ENCODE measurements around the gene PRKAG3.

Gene PRKAG3

GRCh38 chr2:218837495-218837894 lies 5.9 kb upstream of the PRKAG3 start:
- DNase-seq, result no peak

DNA sequence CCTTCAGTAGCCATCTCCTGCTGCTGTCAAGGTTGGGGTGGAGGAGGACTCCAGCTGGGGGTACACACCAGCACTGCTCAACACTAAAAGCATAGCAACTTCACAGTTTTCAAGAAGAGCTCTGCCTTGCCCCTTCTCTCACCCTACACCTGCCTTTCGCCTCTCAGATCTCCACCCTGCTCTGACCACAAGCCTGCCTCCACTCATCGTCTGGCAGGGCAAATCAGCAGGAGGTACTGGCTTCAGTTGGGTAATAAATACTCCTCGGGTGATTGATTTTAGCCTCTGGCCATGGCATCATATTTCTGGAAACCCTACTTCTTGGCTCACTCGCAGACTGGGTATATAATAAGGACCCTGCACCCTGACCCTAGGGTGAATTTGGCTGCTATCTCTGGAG lies 3.1 kb upstream of the PRKAG3 start:
- DNase-seq, result no peak

GRCh38 chr2:218833023-218833609 lies 1.5 kb upstream of the PRKAG3 start:
- no peak for DNase-seq

DNA sequence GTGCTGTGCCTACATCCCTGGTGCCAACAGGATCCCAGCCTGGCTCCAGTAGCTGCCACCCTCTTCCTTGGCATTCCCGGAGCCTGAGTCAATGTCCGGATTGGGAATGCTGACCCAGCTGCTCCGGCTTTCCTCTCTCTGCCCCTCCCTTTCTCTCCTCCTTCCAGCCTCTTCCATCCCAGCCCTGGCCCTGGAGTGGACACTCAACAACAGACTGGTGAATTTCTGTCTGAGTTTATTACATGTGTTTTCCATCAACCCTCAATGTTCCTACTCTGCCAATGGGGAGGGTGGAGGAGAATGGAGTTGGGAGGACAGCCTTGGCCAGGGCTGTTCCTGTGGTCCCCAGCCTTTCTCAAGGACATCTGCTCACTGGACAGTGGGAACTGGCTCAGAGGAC lies 917 bp upstream of the PRKAG3 start:
- DNase-seq, result no peak

- DNase-seq, result no peak
These were observed 478 bp upstream of the PRKAG3 start for GRCh38 chr2:218832081-218832480.

- DNase-seq, result no peak
These were observed 887 bp downstream of the PRKAG3 start for GRCh38 chr2:218830526-218831306.

DNA sequence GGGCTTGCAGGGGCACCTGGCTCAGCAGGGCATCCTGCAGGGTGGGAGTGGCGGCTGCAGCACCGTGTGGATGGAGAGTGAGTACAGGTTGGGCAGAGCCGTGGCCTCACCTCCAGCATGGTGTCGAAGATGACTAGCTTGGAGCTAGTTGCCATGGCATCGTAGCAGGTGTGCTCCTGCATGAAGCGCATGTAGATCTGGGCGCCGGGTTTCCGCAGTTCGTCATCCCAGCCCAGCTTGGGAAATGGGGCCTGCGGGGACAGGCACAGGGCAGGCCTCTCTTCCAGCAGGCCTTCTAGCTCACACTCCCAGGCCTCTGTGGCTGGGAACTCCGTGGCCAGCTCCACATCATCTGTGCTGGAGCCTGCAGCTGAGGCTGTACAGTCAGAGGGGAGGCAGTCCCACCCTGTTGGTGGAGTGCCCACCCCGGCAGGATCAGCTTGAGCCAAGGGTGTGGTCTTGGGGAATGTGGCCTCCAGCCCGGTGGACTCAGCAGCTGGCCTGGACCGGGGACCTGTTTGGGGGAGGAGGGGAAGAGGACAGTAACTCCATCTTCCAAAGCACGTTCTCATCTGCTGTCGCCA lies 1.6 kb downstream of the PRKAG3 start:
- peak; percentile 10 for DNase-seq

DNA sequence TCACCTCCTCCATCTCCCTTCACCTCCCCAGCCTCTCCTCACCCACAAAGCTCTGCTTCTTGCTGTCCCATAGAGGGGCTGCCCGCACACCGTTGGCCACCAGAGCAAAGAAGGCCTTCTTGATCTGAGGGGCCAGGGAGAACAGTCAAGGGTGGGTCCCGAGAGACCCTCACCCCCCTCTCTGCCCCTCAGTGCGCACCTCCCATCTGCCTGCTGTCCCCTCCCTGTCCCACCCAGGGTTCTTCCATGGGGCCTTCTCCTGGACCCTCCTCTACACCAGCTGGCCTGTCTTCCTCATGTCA lies 3.2 kb downstream of the PRKAG3 start:
- DNase-seq, result no peak

GRCh38 chr2:218827701-218828476 lies 3.7 kb downstream of the PRKAG3 start:
- no peak for DNase-seq

- no peak for DNase-seq
These were observed 4.8 kb downstream of the PRKAG3 start for GRCh38 chr2:218826791-218827190.

GRCh38 chr2:218824004-218824403 lies 7.6 kb downstream of the PRKAG3 start:
- DNase-seq, result no peak

GRCh38 chr2:218823196-218823855 lies 8.3 kb downstream of the PRKAG3 start:
- no peak for DNase-seq

GRCh38 chr2:218822622-218823021 lies 9.0 kb downstream of the PRKAG3 start:
- no peak for DNase-seq

- no peak for DNase-seq
These were observed 9.9 kb downstream of the PRKAG3 start for GRCh38 chr2:218821605-218822211.

GRCh38 chr2:218820746-218821369 lies 10.7 kb downstream of the PRKAG3 start:
- DNase-seq, result no peak

DNA sequence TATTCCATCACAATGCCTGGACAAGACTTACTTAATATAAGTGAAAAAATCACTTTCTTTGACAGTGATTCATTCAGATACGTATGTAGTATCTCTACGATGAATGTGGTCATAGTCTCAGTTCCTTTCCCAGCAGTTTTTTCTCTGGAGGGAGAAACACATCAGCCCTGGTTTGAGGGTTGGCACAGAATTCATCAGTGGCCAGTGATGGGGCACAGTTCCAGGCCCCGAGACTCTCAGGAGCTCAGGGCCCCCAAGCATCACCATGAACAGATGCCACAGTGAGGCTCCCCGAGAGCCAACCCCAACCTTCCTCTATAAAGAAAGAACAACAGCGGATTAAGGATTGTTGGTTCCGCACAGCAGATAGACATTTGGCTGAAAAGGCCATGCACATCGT lies 12.5 kb downstream of the PRKAG3 start:
- DNase-seq, result no peak

DNA sequence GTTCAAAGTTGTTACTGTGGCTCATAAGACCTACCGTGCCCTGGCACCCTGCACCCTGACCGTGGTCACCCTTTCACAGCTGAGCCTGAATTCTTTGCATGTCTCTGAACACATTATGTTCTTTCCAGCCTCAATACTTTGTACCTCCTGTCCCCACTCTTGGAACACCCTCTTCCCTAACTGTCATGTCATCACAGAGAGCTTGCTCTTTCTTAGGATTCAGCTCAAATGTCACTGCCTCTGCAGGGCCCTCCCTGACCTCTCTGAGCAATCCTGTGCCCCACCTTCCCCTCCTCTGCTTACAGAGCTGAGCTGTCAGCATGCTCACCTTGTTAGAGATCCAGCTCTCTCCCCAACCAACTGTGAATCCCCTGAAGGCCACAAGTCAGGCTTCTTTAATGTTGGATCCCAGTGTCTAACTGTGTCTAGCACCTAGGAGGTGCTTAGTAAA lies 15.0 kb downstream of the PRKAG3 start:
- DNase-seq, result no peak

- DNase-seq, result no peak
These were observed 16.0 kb downstream of the PRKAG3 start for GRCh38 chr2:218815649-218816048.

DNA sequence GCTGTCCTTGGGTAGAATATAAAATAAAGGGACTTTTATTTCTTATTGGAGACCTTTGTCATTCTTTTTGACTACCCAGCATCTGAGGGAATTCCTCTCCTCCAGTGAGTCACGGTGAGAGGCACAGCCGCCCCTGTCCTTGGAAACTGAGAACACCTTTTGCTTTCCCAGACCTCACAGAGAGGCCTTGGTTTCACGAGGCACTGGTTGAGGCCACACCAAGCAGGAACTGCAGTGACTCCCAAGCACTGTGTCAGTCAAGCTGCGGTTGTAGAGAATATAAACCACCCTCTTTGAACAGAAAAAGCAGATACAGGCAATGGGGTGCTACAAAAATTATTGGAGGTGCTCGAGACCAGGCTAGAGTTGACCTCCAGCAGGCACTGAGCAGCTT lies 16.4 kb downstream of the PRKAG3 start:
- DNase-seq, result no peak

- no peak for DNase-seq
These were observed 16.9 kb downstream of the PRKAG3 start for GRCh38 chr2:218814540-218815243.

DNA sequence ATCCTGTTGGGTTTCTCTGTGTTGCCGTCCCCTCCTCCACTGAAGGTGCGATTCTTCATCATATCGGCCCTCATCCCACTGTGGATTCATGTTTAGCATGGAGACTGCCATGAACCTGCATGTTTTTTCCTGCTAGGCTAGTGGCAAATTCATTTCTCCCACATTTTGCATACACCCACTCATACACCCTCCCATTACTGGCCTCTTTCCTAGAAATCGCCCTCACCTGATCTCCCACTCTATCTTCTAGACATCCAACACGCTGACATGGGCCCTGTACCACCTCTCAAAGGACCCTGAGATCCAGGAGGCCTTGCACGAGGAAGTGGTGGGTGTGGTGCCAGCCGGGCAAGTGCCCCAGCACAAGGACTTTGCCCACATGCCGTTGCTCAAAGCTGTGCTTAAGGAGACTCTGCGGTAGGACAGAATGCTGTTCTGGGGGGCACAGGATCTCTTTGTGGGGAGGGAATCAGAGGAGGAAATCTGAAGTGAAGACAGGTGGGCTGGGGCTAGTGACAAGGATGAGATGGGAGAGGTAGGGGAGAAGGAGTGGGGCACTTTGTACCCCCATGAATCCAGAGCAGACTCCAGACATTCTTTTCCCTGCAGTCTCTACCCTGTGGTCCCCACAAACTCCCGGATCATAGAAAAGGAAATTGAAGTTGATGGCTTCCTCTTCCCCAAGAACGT lies 17.7 kb downstream of the PRKAG3 start:
- DNase-seq, result no peak

Data from DMS153 (cell line).